Measurements from ENCODE around the gene GALNT18.

The GALNT18 gene

GRCh38 chr11:11624926-11625325, 3.1 kb upstream of the GALNT18 start:
- no peak for DNase-seq (ENCODE audit: low read depth in 1 of 2, low spot score in 1 of 2)

- no peak for DNase-seq (ENCODE audit: low read depth in 1 of 2, low spot score in 1 of 2)
Measured at GRCh38 chr11:11624204-11624603, 2.4 kb upstream of the GALNT18 start.

- no peak for DNase-seq (ENCODE audit: low read depth in 1 of 2, low spot score in 1 of 2)
Measured at GRCh38 chr11:11622772-11623171, 967 bp upstream of the GALNT18 start.

DNA sequence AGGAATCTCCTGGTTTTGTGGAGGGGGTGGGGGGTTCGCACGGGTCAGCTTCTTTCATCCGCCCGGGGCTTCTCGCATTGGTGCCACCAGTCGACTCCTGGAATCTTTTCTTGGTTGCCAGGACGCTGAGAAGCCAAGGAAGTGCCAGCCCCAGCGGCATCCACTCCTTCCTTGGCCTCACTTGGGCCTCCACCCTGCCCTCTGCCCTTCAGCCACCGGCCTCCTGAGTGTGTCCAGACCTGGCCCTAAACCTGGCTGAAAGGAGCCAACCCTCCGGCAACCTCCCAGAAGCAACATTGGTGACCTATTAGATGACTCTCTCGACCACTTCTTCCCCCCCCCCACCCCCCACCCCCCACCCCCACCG, 518 bp upstream of the GALNT18 start:
- no peak for DNase-seq (ENCODE audit: low read depth in 1 of 2, low spot score in 1 of 2)

DNA sequence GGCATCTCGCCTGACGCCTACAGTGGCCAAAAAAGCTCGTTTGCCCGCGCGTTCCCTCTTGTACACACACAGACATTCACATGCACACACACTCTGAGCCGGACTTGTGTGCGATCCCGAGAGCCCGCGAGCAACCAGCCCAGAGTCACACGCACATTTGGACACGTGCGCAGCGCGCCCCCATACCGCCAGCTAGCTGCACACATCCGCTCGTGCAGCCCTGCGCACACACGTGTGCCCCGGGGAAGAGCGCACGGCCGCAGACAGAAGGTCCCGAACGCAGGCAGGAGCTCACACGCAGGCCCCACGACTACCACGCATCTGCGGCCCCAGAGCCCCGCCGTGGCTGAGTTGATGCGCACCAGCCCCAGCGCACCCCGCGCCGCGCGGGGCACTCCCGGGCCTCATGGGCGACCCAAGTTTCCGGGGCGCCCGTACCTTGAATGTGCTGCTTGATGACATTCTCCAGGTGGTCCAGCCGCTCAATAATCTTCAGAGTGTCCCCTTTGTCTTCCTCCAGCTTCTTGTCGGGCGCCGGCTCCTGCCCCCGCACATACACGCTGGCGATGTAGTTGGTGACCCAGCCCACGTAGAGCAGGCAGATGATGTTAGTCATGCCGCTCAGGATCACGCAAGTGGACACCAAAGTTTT, 758 bp downstream of the GALNT18 start:
- no peak for DNase-seq (ENCODE audit: low read depth in 1 of 2, low spot score in 1 of 2)

GRCh38 chr11:11620173-11620920, 1.5 kb downstream of the GALNT18 start:
- DNase-seq (ENCODE audit: low read depth in 1 of 2, low spot score in 1 of 2): no peak

DNA sequence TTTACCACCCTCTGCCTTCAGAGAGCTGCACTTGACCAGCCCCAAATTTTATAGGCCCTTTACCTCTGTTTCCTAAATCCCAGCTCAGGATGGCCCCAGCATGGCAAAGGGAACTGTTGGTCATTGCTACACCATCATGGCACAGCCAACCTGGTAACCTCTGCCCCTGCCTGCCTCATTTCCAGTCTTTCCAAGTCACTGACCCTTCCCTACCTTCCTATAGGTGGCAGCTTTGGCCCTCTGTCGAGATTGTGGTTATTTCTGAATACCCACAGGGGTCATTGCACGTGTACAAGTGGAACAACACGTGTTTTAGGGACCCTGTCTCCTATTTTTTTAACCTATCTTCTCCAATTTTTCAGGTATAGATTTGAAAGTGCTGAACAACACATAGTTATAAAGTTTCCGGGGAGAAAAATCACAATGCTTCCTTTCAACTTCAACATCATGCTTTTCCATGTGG, 2.8 kb downstream of the GALNT18 start:
- no peak for DNase-seq (ENCODE audit: low read depth in 1 of 2, low spot score in 1 of 2)

DNA sequence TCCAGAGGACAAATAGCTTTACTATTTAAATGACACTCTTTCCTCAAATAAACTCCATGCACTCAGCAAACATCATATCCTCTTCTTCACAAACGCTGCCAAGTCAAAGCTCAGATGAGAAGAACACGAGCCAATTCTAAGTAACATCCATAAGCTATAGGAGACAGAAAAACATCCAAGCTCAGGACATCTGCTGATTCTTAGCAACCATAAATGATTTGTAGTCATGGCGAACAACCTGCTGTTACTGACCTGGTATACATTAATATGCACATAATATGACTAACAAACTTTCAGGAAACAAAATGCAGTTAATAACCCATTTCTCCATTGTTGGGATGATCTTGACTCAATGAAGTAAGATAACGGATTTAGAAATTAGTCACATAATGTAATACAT, 6.7 kb downstream of the GALNT18 start:
- DNase-seq (ENCODE audit: low read depth in 1 of 2, low spot score in 1 of 2): no peak

GRCh38 chr11:11612439-11612838, 9.4 kb downstream of the GALNT18 start:
- DNase-seq (ENCODE audit: low read depth in 1 of 2, low spot score in 1 of 2): no peak

GRCh38 chr11:11611381-11611780, 10.4 kb downstream of the GALNT18 start:
- DNase-seq (ENCODE audit: low read depth in 1 of 2, low spot score in 1 of 2): no peak

DNA sequence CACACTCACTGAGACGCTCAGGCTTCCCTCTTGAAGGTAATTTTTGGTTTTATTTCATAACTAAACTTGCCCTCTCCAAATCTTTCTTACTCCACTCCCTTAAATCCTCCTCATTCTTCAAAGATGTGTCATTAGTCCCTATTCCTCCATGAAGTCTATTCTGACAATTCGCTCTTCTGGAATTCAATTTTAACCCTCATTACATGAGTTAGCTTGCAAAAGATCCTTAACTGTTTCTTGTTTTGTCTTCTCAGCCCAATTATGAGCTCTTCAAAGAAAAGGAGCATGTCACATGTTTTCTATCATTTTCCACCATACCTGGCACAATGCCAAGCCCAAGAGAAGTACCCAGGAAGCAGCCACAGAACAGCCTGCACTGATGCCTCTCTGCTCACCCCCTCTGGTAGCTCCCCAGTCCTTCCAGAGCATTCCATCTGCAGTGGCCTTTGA, 13.0 kb downstream of the GALNT18 start:
- DNase-seq (ENCODE audit: low read depth in 1 of 2, low spot score in 1 of 2): no peak

GRCh38 chr11:11607772-11608171, 14.0 kb downstream of the GALNT18 start:
- DNase-seq (ENCODE audit: low read depth in 1 of 2, low spot score in 1 of 2): no peak

DNA sequence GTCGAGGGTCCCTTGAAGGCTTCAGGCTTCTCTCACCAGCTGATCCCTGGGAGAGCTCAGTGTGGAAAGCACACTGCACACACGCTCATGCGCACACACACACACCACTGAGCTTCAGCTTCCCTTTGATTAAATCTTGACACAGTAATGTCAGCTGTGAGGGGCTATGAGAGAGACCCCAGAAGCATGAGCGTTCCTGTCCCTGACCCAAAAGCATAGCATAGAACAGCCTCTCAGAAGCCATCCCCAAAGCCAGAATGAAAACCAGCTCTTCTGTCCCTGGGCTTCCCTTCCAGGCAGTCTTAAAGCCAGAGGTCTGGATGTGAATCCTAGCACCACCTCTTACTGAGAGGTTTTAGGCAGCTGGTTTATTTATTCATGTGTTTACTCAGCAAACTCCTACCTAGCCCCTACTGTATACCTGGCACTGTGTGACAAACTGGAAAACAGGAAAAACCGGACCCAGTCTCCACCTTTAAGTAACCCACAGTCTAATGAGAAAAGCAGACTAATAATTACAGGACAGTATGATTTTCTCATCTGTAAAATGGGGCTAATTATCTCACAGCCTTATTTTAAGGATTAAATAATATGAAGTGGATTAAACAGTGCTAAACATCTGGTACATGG, 15.9 kb downstream of the GALNT18 start:
- DNase-seq (ENCODE audit: low read depth in 1 of 2, low spot score in 1 of 2): no peak

DNA sequence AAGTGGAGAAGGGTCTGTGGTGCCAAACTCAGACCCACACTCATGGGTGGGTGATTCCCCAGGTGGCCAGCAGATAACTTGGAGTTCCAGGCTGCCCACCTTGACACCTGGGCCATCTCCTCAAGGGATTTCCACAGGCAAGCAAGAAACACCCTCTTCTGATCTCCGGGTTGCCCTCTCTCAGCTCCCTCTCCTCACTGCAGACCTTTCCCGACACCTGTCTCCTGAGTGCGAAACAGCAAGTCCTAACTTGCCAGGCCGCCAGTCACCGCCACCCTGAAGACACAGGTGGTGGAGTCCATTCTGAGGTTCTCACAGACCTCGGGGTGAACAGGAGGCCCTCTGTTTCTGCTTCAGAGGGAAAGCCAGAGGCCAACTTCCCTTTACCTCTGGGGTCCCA, 16.6 kb downstream of the GALNT18 start:
- no peak for DNase-seq (ENCODE audit: low read depth in 1 of 2, low spot score in 1 of 2)

- DNase-seq (ENCODE audit: low read depth in 1 of 2, low spot score in 1 of 2): no peak
Measured at GRCh38 chr11:11604370-11604990, 17.3 kb downstream of the GALNT18 start.

DNA sequence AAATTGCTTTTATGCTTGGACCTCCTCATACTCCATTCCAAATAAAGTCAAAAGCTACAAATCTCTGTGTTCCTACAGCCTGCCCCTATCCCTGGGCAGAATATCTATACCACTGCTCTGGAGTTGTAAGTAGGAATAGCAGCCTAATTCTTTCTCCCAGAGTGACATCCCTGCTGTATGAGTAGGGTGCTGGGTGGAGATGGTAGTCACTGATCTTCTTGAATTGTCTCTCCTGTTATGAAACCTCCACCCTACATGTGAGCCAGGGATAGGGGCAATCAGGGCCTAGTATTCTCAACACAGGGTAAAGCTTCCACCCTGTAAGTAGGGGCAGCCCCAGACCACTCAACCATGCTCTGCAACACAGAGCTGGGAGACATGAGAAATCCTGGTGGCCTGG, 19.8 kb downstream of the GALNT18 start:
- no peak for DNase-seq (ENCODE audit: low read depth in 1 of 2, low spot score in 1 of 2)

DNA sequence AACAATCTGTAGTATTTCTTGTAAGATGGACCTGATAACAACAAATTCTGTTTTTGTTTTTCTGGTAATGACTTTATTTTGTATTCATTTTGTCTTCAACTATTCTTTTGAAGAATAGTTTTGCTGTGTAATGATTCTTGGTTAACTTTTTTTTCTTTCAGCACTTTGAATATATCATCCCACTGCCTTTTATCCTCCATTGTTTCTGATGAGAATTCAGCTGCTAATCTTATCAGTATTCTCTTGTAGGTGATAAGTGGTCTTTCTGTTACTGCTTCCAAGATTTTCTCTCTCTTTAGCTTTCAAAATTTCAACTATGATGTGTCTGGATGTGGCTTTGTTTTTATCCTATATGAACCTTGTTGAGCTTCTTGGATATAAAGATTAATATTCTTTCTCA, 21.5 kb downstream of the GALNT18 start:
- no peak for DNase-seq (ENCODE audit: low read depth in 1 of 2, low spot score in 1 of 2)

DNA sequence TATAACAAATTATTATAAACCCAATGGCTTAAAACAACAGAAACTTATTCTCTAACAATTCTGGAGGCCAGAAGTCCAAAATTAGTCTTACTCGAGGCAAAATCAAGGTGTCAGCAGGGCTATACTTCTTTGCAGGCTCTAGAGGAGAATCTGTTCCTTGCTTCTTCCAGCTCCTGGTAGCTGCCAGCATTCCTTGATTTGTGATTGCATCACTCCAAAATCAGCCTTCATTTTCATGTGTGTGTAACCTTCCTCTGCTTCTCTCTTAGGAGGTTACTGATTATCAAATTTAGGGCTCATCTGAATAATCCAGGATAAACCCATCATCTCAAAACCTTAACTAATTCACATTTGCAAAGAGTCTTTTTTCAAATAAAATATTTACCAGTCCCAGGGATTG, 23.6 kb downstream of the GALNT18 start:
- no peak for DNase-seq (ENCODE audit: low read depth in 1 of 2, low spot score in 1 of 2)

- DNase-seq (ENCODE audit: low read depth in 1 of 2, low spot score in 1 of 2): no peak
Measured at GRCh38 chr11:11594162-11594561, 27.6 kb downstream of the GALNT18 start.

- no peak for DNase-seq (ENCODE audit: low read depth in 1 of 2, low spot score in 1 of 2)
Measured at GRCh38 chr11:11592146-11592684, 29.6 kb downstream of the GALNT18 start.

DNA sequence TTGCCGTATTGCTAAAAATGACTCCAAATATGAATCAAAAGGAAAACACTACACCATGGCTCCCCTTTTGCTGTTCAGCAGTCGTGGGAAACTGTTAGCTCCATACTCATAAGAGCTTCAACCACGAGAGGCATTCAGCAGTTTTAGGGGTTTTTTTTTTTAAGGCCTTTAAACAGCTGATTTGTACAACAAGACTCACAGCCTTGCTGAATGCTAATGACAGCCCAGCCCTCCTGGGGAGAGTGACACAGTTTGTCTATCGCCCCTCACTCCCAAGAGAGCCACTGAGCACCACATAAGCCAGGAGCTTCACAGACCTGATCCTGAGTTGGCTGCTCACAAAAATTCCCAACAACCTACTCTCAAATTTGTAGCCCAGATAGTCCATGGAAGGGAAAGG, 32.4 kb downstream of the GALNT18 start:
- DNase-seq (ENCODE audit: low read depth in 1 of 2, low spot score in 1 of 2): no peak

DNA sequence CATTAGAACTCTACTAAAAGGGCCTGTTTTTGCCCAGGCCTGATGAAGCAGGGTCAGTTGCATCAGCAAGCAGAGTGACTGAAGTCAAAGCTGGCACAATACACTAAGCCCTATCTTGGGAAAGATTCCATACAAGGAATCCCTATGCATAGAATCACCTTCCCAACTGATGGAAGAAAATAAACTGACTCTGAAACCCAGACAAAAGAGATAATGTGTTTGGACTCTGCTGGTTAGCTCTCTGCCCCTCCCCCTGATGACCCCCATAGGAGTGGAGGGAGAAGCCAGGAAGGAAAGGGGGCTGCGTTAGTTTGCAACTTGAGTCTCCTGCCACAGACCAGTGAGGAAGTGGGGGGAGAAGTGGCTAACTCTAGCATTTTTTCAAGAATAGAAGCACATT, 32.9 kb downstream of the GALNT18 start:
- DNase-seq (ENCODE audit: low read depth in 1 of 2, low spot score in 1 of 2): no peak
